Trophoblast cell (in vitro differentiated cells and primary cell): ENCODE data around the gene CTDP1.

Experiments
- DNase-seq, 2 donors: peaks; one replicate each; pipeline ENCODE4 v3.0.0-alpha.2; 2016
- H2AFZ ChIP-seq: 2 replicates; pipeline ENCODE4 v1.6.1; 2013; ENCODE audit warnings: low read length, moderate library complexity, mild to moderate bottlenecking; ENCODE audit not compliant: insufficient read depth, poor library complexity
- H2AK5ac ChIP-seq: 2 replicates; pipeline ENCODE4 v1.6.1; 2013; ENCODE audit warnings: mild to moderate bottlenecking, low read length
- H2BK120ac ChIP-seq: 2 replicates; pipeline ENCODE4 v1.6.1; 2013; ENCODE audit warnings: low read length, mild to moderate bottlenecking, moderate library complexity; ENCODE audit not compliant: insufficient read depth, poor library complexity
- H2BK12ac ChIP-seq: 2 replicates; pipeline ENCODE4 v1.6.1; 2013; ENCODE audit warnings: mild to moderate bottlenecking, low read length, moderate library complexity
- H2BK5ac ChIP-seq: 2 replicates; pipeline ENCODE4 v1.6.1; 2013; ENCODE audit warnings: low read length, low read depth, moderate library complexity, mild to moderate bottlenecking; ENCODE audit not compliant: poor library complexity
- H3K14ac ChIP-seq: 2 replicates; pipeline ENCODE4 v1.6.1; 2013; ENCODE audit warnings: mild to moderate bottlenecking, low read length
- H3K18ac ChIP-seq: 2 replicates; pipeline ENCODE4 v1.6.1; 2013; ENCODE audit warnings: mild to moderate bottlenecking, low read length
- H3K23ac ChIP-seq: 2 replicates; pipeline ENCODE4 v1.6.1; 2013; ENCODE audit warnings: low read length
- H3K27ac ChIP-seq: 2 replicates; pipeline ENCODE4 v1.5.1; 2013; ENCODE audit warnings: low read depth, mild to moderate bottlenecking, inconsistent platforms, low read length, moderate library complexity
- H3K27me3 ChIP-seq: 2 replicates; pipeline ENCODE4 v1.6.1; 2013; ENCODE audit warnings: inconsistent platforms, mild to moderate bottlenecking, low read length, moderate library complexity; ENCODE audit not compliant: insufficient read depth
- H3K36me3 ChIP-seq, 2 experiments: 1 replicate in 1 of 2; 2 replicates in 1 of 2; pipeline ENCODE4 v1.6.1; 2013; ENCODE audit warnings: low read length in 2 of 2, mild to moderate bottlenecking in 2 of 2, moderate library complexity in 1 of 2; ENCODE audit not compliant: insufficient read depth in 2 of 2, control insufficient read depth in 1 of 2
- H3K4ac ChIP-seq: 2 replicates; pipeline ENCODE4 v1.6.1; 2013; ENCODE audit warnings: low read depth, mild to moderate bottlenecking, low read length, moderate library complexity
- H3K4me1 ChIP-seq, 2 experiments: 1 replicate in 1 of 2; 2 replicates in 1 of 2; pipeline ENCODE4 v1.6.1; 2013; ENCODE audit warnings: low read length in 2 of 2, mild to moderate bottlenecking in 2 of 2, moderate library complexity in 1 of 2; ENCODE audit not compliant: insufficient read depth in 2 of 2, control insufficient read depth in 1 of 2
- H3K4me2 ChIP-seq: 2 replicates; pipeline ENCODE4 v1.6.1; 2013; ENCODE audit warnings: inconsistent platforms, mild to moderate bottlenecking, low read length, moderate library complexity
- H3K4me3 ChIP-seq: 2 replicates; pipeline ENCODE4 v1.5.1; 2013; ENCODE audit warnings: mild to moderate bottlenecking, low read depth, low read length, inconsistent platforms
- H3K79me1 ChIP-seq: one replicate; pipeline ENCODE4 v1.6.1; 2013; ENCODE audit warnings: low read length
- H3K79me2 ChIP-seq: 2 replicates; pipeline ENCODE4 v1.6.1; 2013; ENCODE audit warnings: low read length, mild to moderate bottlenecking; ENCODE audit not compliant: control insufficient read depth, insufficient read depth, poor library complexity
- H3K9ac ChIP-seq: 2 replicates; pipeline ENCODE4 v1.6.1; 2013; ENCODE audit warnings: mild to moderate bottlenecking, low read length
- H3K9me3 ChIP-seq: 2 replicates; pipeline ENCODE4 v1.6.1; 2013; ENCODE audit warnings: low read depth, mild to moderate bottlenecking, control low read depth, inconsistent platforms, low read length; ENCODE audit not compliant: insufficient read depth
- H4K12ac ChIP-seq: 2 replicates; pipeline ENCODE4 v1.6.1; 2013; ENCODE audit warnings: low read depth, mild to moderate bottlenecking, low read length, moderate library complexity
- H4K8ac ChIP-seq: 2 replicates; pipeline ENCODE4 v1.6.1; 2013; ENCODE audit warnings: low read depth, mild to moderate bottlenecking, low read length, moderate library complexity
- H4K91ac ChIP-seq: one replicate; pipeline ENCODE4 v1.6.1; 2013; ENCODE audit warnings: low read depth, mild to moderate bottlenecking, low read length, moderate library complexity
- WGBS: extraction: QIAGEN DNeasy Blood & Tissue Kit; methylation state at CpG from one replicate; pipeline ENCODE4 v1.1.7; 2013; ENCODE audit warnings: missing lambda C conversion rate; ENCODE audit not compliant: insufficient read length, insufficient coverage; ENCODE audit errors: extremely low coverage; 5-methylcytosine and 5-hydroxymethylcytosine counted together

Gene CTDP1

DNA sequence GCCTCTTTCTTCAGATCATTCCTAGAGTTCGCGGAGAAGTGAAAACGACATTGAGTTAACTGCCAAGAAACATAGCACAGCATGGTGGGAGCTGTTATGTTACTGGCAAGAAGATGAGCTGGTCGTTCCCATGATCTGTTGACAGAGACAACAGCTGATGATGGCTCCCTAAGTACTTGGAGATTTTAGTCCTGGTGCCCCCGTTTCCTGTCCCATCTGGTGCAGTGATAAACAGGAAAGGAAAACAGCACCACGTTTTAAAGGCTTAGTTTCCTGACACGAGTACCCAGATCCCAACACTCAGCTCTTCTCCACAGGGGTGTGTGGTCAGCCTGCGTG is 61.7 kb downstream of the CTDP1 start:
- no peak overlapping the region for H3K9ac ChIP-seq
- H3K4me3 ChIP-seq = no peak overlapping the region
- peaks cover 38 to 40% of the 10 kb centered on the region in 2 experiments for H3K36me3 ChIP-seq
- no peaks in the 10 kb centered on the region for H3K79me1 ChIP-seq
- no peak overlapping the region for H3K18ac ChIP-seq
- no peak overlapping the region for H3K4ac ChIP-seq
- no CpG with 5 or more reads among the region's 8 CpGs for WGBS
- no peaks in the 10 kb centered on the region for H3K79me2 ChIP-seq
- no peak overlapping the region for H2BK12ac ChIP-seq
- H2AK5ac ChIP-seq = no peak overlapping the region
- peaks cover 2% of the 10 kb centered on the region for H3K9me3 ChIP-seq
- H2BK5ac ChIP-seq = no peak overlapping the region
- H2BK120ac ChIP-seq = no peak overlapping the region
- no peak overlapping the region for H3K27ac ChIP-seq
- no peak overlapping the region for H4K91ac ChIP-seq
- no peaks in the 10 kb centered on the region for H3K4me1 ChIP-seq
- H4K12ac ChIP-seq = no peak overlapping the region
- no peak overlapping the region for H4K8ac ChIP-seq
- H3K14ac ChIP-seq = no peak overlapping the region
- H3K23ac ChIP-seq = no peak overlapping the region
- H3K27me3 ChIP-seq = no peaks in the 10 kb centered on the region
- no peak overlapping the region for H2AFZ ChIP-seq
- H3K4me2 ChIP-seq = no peak overlapping the region
- DNase-seq = no peak

DNA sequence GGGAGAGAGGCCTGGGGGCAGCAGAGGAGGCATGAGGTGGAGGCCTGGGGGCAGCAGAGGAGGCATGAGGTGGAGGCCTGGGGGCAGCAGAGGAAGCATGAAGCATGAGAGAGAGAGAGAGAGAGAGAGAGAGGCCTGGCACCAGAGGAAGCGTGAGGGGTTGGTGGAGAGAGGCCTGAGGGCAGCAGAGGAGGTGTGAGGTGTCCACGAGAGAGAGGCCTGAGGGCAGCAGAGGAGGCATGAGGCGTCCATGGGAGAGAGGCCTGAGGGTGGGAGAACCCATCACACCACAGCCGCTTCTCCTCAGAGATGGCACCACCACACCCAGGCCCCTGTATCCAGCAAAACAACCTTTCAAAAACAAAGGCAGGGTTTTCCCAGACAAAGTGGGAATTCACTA is 62.5 kb downstream of the CTDP1 start:
- Histone ChIP-seq H4K8ac (no peak overlapping the region), H3K4ac (no peak overlapping the region), H3K79me2 (no peaks in the 10 kb centered on the region), H2AFZ (no peak overlapping the region), H3K4me3 (no peak overlapping the region), H4K12ac (no peak overlapping the region), H2BK12ac (no peak overlapping the region), H3K9ac (no peak overlapping the region), H3K79me1 (no peaks in the 10 kb centered on the region), H3K9me3 (peaks cover 1% of the 10 kb centered on the region), H3K18ac (no peak overlapping the region), H2BK120ac (no peak overlapping the region), H3K27me3 (no peaks in the 10 kb centered on the region), H2AK5ac (no peak overlapping the region), H2BK5ac (no peak overlapping the region), H4K91ac (no peak overlapping the region), H3K4me1 (no peaks in the 10 kb centered on the region), H3K4me2 (no peak overlapping the region), H3K27ac (no peak overlapping the region), H3K23ac (no peak overlapping the region), H3K36me3 (peaks cover 35 to 37% of the 10 kb centered on the region in 2 experiments), H3K14ac (no peak overlapping the region)
- DNase-seq = no peak
- WGBS = no CpG with 5 or more reads among the region's 4 CpGs

DNA sequence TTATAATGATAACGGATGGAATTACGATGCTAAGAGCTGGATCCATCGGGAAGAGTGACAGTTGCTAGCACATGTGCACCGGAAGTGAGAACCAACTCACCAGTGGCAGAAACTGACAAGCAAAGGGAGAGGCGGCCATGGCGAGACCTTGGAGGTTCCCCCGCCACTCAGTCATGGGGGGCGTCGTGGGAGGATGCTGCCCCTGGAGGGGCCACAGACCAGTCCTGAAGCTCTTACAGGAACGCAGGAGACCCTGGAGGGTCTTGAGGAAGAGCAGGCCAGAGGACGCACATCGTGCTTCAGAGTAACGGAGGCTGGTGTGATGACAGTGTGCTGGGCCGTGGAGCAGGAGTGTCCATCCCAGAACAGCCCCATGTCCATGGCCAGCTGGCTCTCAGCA is 65.0 kb downstream of the CTDP1 start:
- peaks cover 1% of the 10 kb centered on the region for H3K9me3 ChIP-seq
- no peak overlapping the region for H2BK5ac ChIP-seq
- no peak overlapping the region for H2AK5ac ChIP-seq
- H2BK120ac ChIP-seq = no peak overlapping the region
- no peak for DNase-seq
- no peaks in the 10 kb centered on the region for H3K4me1 ChIP-seq
- no peak overlapping the region for H3K4me3 ChIP-seq
- H3K23ac ChIP-seq = no peak overlapping the region
- H3K4ac ChIP-seq = no peak overlapping the region
- WGBS = no CpG with 5 or more reads among the region's 14 CpGs
- no peak overlapping the region for H3K4me2 ChIP-seq
- no peak overlapping the region for H3K14ac ChIP-seq
- H3K27me3 ChIP-seq = no peaks in the 10 kb centered on the region
- H4K8ac ChIP-seq = no peak overlapping the region
- no peak overlapping the region for H4K91ac ChIP-seq
- H3K79me1 ChIP-seq = no peaks in the 10 kb centered on the region
- H3K27ac ChIP-seq = no peak overlapping the region
- H3K36me3 ChIP-seq = peaks cover 35 to 44% of the 10 kb centered on the region in 2 experiments
- no peak overlapping the region for H2AFZ ChIP-seq
- no peak overlapping the region for H4K12ac ChIP-seq
- no peak overlapping the region for H3K18ac ChIP-seq
- H2BK12ac ChIP-seq = no peak overlapping the region
- H3K9ac ChIP-seq = no peak overlapping the region
- no peaks in the 10 kb centered on the region for H3K79me2 ChIP-seq

DNA sequence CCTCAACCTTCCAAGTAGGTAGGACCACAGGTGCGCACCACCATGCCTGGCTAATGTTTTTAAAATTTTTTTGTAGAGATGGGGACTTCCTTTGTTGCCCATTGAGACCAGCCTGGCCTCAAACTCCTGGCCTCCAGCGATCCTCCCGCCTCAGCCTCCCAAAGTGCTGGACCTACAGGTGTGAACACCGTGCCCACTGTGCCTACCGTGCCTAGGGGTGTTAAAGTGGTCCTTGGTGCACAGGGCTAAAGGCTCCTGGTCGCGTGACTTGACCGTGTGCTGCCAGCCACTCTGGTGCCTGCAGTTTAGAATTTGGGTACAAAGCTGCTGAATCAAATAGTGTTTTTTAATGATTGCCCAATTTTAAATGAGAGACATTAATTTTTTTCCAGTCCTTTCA is 67.1 kb downstream of the CTDP1 start:
- H3K36me3 ChIP-seq = peaks cover 30 to 45% of the 10 kb centered on the region in 2 experiments
- H3K4me1 ChIP-seq = no peaks in the 10 kb centered on the region
- H2BK5ac ChIP-seq = no peak overlapping the region
- no peak overlapping the region for H3K27ac ChIP-seq
- H3K23ac ChIP-seq = no peak overlapping the region
- H3K14ac ChIP-seq = no peak overlapping the region
- no peak overlapping the region for H3K4me3 ChIP-seq
- no peak overlapping the region for H2AK5ac ChIP-seq
- no peak overlapping the region for H3K18ac ChIP-seq
- H4K91ac ChIP-seq = no peak overlapping the region
- peaks cover 1% of the 10 kb centered on the region for H3K9me3 ChIP-seq
- H4K8ac ChIP-seq = no peak overlapping the region
- no CpG with 5 or more reads among the region's 8 CpGs for WGBS
- H3K9ac ChIP-seq = no peak overlapping the region
- no peak overlapping the region for H2BK12ac ChIP-seq
- H2AFZ ChIP-seq = no peak overlapping the region
- H3K4ac ChIP-seq = no peak overlapping the region
- H3K27me3 ChIP-seq = no peaks in the 10 kb centered on the region
- H3K79me2 ChIP-seq = no peaks in the 10 kb centered on the region
- DNase-seq = no peak
- H2BK120ac ChIP-seq = no peak overlapping the region
- no peak overlapping the region for H3K4me2 ChIP-seq
- H3K79me1 ChIP-seq = no peaks in the 10 kb centered on the region
- H4K12ac ChIP-seq = no peak overlapping the region
